ENCODE data around the gene ADGRD1.

DNA sequence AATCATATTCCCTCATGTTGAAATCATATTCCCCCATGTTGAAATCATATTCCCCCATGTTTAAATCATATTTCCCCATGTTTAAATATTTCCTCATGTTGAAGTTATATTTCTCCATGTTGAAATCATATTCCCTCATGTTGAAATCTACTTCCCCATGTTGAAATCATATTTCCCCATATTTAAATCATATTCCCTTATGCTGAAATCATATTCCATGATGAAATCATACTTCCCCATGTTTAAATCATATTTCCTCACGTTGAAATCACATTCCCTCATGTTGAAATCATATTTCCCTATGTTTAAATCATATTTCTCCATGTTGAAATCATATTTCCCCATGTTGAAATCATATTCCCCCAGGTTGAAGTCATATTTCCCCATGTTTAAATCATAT is 34.6 kb upstream of the ADGRD1 start:
- TF ChIP-seq, protein P1, sequence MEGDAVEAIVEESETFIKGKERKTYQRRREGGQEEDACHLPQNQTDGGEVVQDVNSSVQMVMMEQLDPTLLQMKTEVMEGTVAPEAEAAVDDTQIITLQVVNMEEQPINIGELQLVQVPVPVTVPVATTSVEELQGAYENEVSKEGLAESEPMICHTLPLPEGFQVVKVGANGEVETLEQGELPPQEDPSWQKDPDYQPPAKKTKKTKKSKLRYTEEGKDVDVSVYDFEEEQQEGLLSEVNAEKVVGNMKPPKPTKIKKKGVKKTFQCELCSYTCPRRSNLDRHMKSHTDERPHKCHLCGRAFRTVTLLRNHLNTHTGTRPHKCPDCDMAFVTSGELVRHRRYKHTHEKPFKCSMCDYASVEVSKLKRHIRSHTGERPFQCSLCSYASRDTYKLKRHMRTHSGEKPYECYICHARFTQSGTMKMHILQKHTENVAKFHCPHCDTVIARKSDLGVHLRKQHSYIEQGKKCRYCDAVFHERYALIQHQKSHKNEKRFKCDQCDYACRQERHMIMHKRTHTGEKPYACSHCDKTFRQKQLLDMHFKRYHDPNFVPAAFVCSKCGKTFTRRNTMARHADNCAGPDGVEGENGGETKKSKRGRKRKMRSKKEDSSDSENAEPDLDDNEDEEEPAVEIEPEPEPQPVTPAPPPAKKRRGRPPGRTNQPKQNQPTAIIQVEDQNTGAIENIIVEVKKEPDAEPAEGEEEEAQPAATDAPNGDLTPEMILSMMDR (IDR thresholded peaks at IDR 0.05; ENCODE audit: control extremely low read depth in 1 of 3, insufficient read depth in 1 of 3, low read depth in 1 of 3, low read length in 3 of 3): no peak
- TF ChIP-seq NANOG (IDR thresholded peaks at IDR 0.05; ENCODE audit: insufficient read depth, low read depth, low read length, poor library complexity, severe bottlenecking): no peak
- TF ChIP-seq EZH2 (IDR thresholded peaks at IDR 0.05; ENCODE audit: low read depth, low read length, severe bottlenecking): no peak
- no peak for TF ChIP-seq JUN (IDR thresholded peaks at IDR 0.05; ENCODE audit: low read depth, low read length)
- no peak for TF ChIP-seq TAF1 (IDR thresholded peaks at IDR 0.05; ENCODE audit: low read depth, low read length)

Measured in H1 (cell line).